ENCODE data around the gene ETV3L. TPM values are rescaled to one million over a fixed set of nuclear protein-coding genes. Genes with fewer than 3 reads are reported as not detected.

The ETV3L gene
- total and polyA plus RNA-seq, 3 experiments from 2014 or later, result not detected

GRCh38 chr1:157136133-157136532, 36.5 kb upstream of the ETV3L start:
- Mint-ChIP-seq H3K4me1 (peaks cover 74 to 84% (median 78%) of the 10 kb centered on the region in 3 donors), H3K27me3 (peaks cover 0 to 2% of the 10 kb centered on the region in 2 donors), H3K27ac (peak overlapping the region; percentile 55 to 99 (median 97)), H3K36me3 (peaks cover 6 to 63% (median 16%) of the 10 kb centered on the region in 3 donors), H3K4me3 (peak overlapping the region; percentile 85 to 98 (median 96)), H3K9me3 (no peaks in the 10 kb centered on the region)
- DNase-seq, result no peak
- Histone ChIP-seq H3K36me3 (ENCODE audit: insufficient read depth, low read length) (peaks cover 20% of the 10 kb centered on the region), H3K27ac (ENCODE audit: low read depth, low read length) (no peak overlapping the region), H3K4me3 (ENCODE audit: low read length) (no peak overlapping the region), H3K27me3 (ENCODE audit: insufficient read depth, low read length, poor library complexity, severe bottlenecking) (no peaks in the 10 kb centered on the region), H3K4me1 (ENCODE audit: insufficient read depth, low read length) (peaks cover 66% of the 10 kb centered on the region), H3K9me3 (ENCODE audit: low read length) (no peaks in the 10 kb centered on the region)
- ChIA-PET CTCF (interaction anchor here (1.0 to 2.0 kb wide), 3 partner anchors 19 to 46 kb away, joined by 3 to 8 read pairs (median 4); no protein-coding TSS in a partner anchor), POLR2A (no interaction called here)

DNA sequence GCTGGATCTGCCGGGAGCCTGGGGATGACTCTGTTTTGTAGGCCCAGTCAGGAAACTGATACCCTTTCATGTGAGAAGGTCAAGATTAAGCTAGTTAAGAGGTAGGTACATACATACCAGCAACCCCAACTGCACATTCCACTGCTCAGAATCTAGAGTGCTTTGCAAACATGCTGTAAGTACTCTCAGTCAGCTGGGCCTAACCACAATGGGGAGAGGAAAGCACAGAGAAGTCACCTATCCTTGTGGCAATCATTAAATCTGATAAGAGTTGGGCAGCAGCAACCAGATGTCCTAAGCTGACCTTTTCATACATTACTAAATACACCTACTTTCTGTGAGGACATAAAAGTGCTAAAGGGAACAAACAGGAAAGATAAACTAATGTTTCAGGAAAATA, 36.0 kb upstream of the ETV3L start:
- peak overlapping the region; percentile 36 to 96 (median 85) for H3K4me3 Mint-ChIP-seq
- H3K36me3 Mint-ChIP-seq, result peaks cover 6 to 68% (median 18%) of the 10 kb centered on the region in 3 donors
- no peak overlapping the region for H3K27ac ChIP-seq (ENCODE audit: low read depth, low read length)
- H3K9me3 Mint-ChIP-seq, result no peaks in the 10 kb centered on the region
- no peaks in the 10 kb centered on the region for H3K27me3 ChIP-seq (ENCODE audit: insufficient read depth, low read length, poor library complexity, severe bottlenecking)
- ChIA-PET POLR2A (no interaction called here), CTCF (interaction anchor here (1.0 to 2.0 kb wide), 3 partner anchors 19 to 46 kb away, joined by 3 to 8 read pairs (median 4); no protein-coding TSS in a partner anchor)
- peak overlapping the region; percentile 30 to 99 (median 80) for H3K27ac Mint-ChIP-seq
- H3K4me1 ChIP-seq (ENCODE audit: insufficient read depth, low read length), result peaks cover 68% of the 10 kb centered on the region
- no peak for DNase-seq
- peaks cover 0 to 2% of the 10 kb centered on the region in 2 donors for H3K27me3 Mint-ChIP-seq
- no peak overlapping the region for H3K4me3 ChIP-seq (ENCODE audit: low read length)
- H3K4me1 Mint-ChIP-seq, result peaks cover 77 to 85% (median 83%) of the 10 kb centered on the region in 3 donors
- peaks cover 25% of the 10 kb centered on the region for H3K36me3 ChIP-seq (ENCODE audit: insufficient read depth, low read length)
- no peaks in the 10 kb centered on the region for H3K9me3 ChIP-seq (ENCODE audit: low read length)

DNA sequence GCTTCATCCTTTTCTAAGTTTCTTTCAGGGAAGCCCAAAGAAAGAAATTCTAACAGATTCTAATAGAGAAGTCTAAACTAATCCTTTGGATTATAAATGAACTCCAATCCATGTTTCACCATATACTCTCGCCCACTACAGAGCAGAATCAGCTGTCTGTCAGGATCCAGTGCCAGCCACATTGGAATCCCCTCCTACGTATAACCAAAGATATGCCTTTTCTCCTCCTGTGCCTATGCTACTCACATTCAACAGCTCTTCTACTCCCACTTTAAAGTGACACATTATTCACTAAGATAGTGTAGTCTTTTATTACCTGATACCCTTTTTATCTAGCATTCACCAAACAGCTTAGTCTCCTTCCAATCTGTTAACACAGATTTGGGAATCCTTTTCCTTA, 35.5 kb upstream of the ETV3L start:
- no peak overlapping the region for H3K27ac ChIP-seq (ENCODE audit: low read depth, low read length)
- peaks cover 0 to 2% of the 10 kb centered on the region in 2 donors for H3K27me3 Mint-ChIP-seq
- H3K9me3 ChIP-seq (ENCODE audit: low read length), result no peaks in the 10 kb centered on the region
- peak overlapping the region; percentile 2 to 96 (median 59) for H3K4me3 Mint-ChIP-seq
- H3K4me1 ChIP-seq (ENCODE audit: insufficient read depth, low read length), result peaks cover 72% of the 10 kb centered on the region
- H3K27ac Mint-ChIP-seq, result peak overlapping the region in 7 of 8 donors; percentile 62 to 99 (median 84)
- H3K27me3 ChIP-seq (ENCODE audit: insufficient read depth, low read length, poor library complexity, severe bottlenecking), result no peaks in the 10 kb centered on the region
- peaks cover 6 to 73% (median 18%) of the 10 kb centered on the region in 3 donors for H3K36me3 Mint-ChIP-seq
- CTCF ChIA-PET, result interaction anchor here (1.3 to 4.1 kb wide), 4 partner anchors 21 to 45 kb away, joined by 4 to 16 read pairs (median 6); no protein-coding TSS in a partner anchor
- no peak overlapping the region for H3K4me3 ChIP-seq (ENCODE audit: low read length)
- POLR2A ChIA-PET, result no interaction called here
- H3K4me1 Mint-ChIP-seq, result peaks cover 77 to 85% (median 85%) of the 10 kb centered on the region in 3 donors
- H3K36me3 ChIP-seq (ENCODE audit: insufficient read depth, low read length), result peaks cover 31% of the 10 kb centered on the region
- H3K9me3 Mint-ChIP-seq, result no peaks in the 10 kb centered on the region
- DNase-seq, result no peak

DNA sequence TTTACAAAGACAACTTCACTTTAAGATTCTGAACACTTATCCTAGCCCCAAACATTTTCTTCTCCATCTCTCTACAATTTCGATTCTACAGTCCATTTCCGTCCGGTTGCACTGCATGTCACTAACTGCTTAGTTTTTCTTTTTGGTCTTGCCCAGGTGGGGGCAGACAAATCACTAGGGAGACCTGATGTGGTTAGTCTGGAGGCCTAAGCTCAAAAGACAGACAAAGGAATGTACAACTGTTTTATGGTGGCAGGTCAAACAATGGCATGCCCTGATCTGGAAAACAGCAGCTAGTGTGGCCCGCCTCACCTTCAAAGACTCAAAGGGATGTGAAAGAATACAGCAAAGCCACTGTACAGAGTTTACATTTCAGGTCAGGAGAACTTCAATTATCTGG, 34.8 kb upstream of the ETV3L start:
- CTCF ChIA-PET, result interaction anchor here (1.6 to 4.1 kb wide), 3 partner anchors 20 to 44 kb away, joined by 4 to 16 read pairs (median 8); no protein-coding TSS in a partner anchor
- POLR2A ChIA-PET, result no interaction called here
- Mint-ChIP-seq H3K4me1 (peaks cover 78 to 82% (median 80%) of the 10 kb centered on the region in 3 donors), H3K27ac (peak overlapping the region; percentile 75 to 99 (median 86)), H3K4me3 (peak overlapping the region; percentile 5 to 85 (median 52)), H3K36me3 (peaks cover 6 to 77% (median 18%) of the 10 kb centered on the region in 3 donors), H3K27me3 (peaks cover 0 to 2% of the 10 kb centered on the region in 2 donors), H3K9me3 (no peaks in the 10 kb centered on the region)
- no peaks in the 10 kb centered on the region for H3K27me3 ChIP-seq (ENCODE audit: insufficient read depth, low read length, poor library complexity, severe bottlenecking)
- H3K27ac ChIP-seq (ENCODE audit: low read depth, low read length), result no peak overlapping the region
- peaks cover 32% of the 10 kb centered on the region for H3K36me3 ChIP-seq (ENCODE audit: insufficient read depth, low read length)
- no peak overlapping the region for H3K4me3 ChIP-seq (ENCODE audit: low read length)
- H3K4me1 ChIP-seq (ENCODE audit: insufficient read depth, low read length), result peaks cover 71% of the 10 kb centered on the region
- no peaks in the 10 kb centered on the region for H3K9me3 ChIP-seq (ENCODE audit: low read length)
- DNase-seq, result no peak

DNA sequence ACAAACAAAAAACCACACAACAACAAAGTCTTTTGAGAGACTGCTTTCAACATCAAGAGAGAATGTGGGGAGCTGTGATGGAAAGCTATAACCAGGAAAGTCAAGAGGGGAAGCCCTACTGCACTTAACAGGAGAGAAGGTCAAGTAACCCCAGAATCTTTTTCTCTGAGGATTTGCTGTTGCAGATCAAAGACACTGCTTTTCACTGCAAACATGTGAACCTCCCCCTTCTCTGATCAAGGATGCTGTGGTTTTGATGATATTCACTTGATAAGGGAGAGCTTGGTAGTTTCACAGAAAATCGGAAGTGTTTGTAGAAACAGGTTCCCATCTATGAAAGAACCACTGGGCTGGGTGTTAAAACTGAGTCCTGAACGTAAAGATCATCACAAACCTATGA, 33.8 kb upstream of the ETV3L start:
- POLR2A ChIA-PET, result no interaction called here
- no peak overlapping the region for H3K27ac ChIP-seq (ENCODE audit: low read depth, low read length)
- peaks cover 64% of the 10 kb centered on the region for H3K4me1 ChIP-seq (ENCODE audit: insufficient read depth, low read length)
- CTCF ChIA-PET, result interaction anchor here (1.6 to 4.1 kb wide), 3 partner anchors 19 to 43 kb away, joined by 4 to 16 read pairs (median 8); no protein-coding TSS in a partner anchor
- Mint-ChIP-seq H3K36me3 (peaks cover 6 to 81% (median 18%) of the 10 kb centered on the region in 3 donors), H3K27ac (peak overlapping the region; percentile 2 to 99 (median 86)), H3K9me3 (no peaks in the 10 kb centered on the region), H3K4me1 (peaks cover 70 to 77% (median 74%) of the 10 kb centered on the region in 3 donors), H3K4me3 (peak overlapping the region; percentile 56 to 85 (median 66)), H3K27me3 (peaks cover 0 to 2% of the 10 kb centered on the region in 2 donors)
- H3K4me3 ChIP-seq (ENCODE audit: low read length), result peak overlapping the region; percentile 0
- peak in 2 of 5 donors; percentile 65 to 66 for DNase-seq
- H3K36me3 ChIP-seq (ENCODE audit: insufficient read depth, low read length), result peaks cover 35% of the 10 kb centered on the region
- no peaks in the 10 kb centered on the region for H3K9me3 ChIP-seq (ENCODE audit: low read length)
- no peaks in the 10 kb centered on the region for H3K27me3 ChIP-seq (ENCODE audit: insufficient read depth, low read length, poor library complexity, severe bottlenecking)

- Histone ChIP-seq H3K9me3 (ENCODE audit: low read length) (no peaks in the 10 kb centered on the region), H3K4me1 (ENCODE audit: insufficient read depth, low read length) (peaks cover 64% of the 10 kb centered on the region), H3K27me3 (ENCODE audit: insufficient read depth, low read length, poor library complexity, severe bottlenecking) (no peaks in the 10 kb centered on the region), H3K27ac (ENCODE audit: low read depth, low read length) (no peak overlapping the region), H3K36me3 (ENCODE audit: insufficient read depth, low read length) (peaks cover 42% of the 10 kb centered on the region), H3K4me3 (ENCODE audit: low read length) (no peak overlapping the region)
- peak overlapping the region in 5 of 7 donors; percentile 4 to 56 (median 43) for H3K4me3 Mint-ChIP-seq
- no peaks in the 10 kb centered on the region for H3K9me3 Mint-ChIP-seq
- POLR2A ChIA-PET, result no interaction called here
- CTCF ChIA-PET, result interaction anchor here (4.1 kb wide), 1 partner anchor 42 kb away, joined by 16 read pairs; no protein-coding TSS in a partner anchor
- H3K27ac Mint-ChIP-seq, result peak overlapping the region; percentile 13 to 99 (median 82)
- peaks cover 0 to 2% of the 10 kb centered on the region in 2 donors for H3K27me3 Mint-ChIP-seq
- no peak for DNase-seq
- peaks cover 73 to 81% (median 80%) of the 10 kb centered on the region in 3 donors for H3K4me1 Mint-ChIP-seq
- peaks cover 6 to 87% (median 21%) of the 10 kb centered on the region in 3 donors for H3K36me3 Mint-ChIP-seq
Measured at GRCh38 chr1:157132616-157133167, 33.1 kb upstream of the ETV3L start.

DNA sequence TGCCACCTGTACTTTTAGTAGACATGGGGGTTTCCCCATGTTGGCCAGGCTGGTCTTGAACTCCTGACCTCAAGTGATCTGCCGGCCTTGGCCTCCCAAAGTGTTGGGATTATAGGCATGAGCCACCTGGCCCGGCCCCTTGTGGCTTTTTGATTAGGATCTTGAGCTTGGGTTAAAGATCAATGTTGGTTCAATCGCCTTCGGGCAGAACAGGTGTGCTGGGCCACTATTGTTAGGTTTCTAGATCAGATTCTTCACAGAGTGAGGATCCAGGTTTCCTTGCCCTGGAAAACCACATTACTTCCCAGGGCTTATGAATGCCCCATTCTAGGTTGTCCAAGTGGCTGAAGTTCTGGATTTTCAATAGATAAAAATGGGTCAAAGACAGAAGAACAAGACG, 32.5 kb upstream of the ETV3L start:
- POLR2A ChIA-PET, result no interaction called here
- CTCF ChIA-PET, result interaction anchor here (4.1 kb wide), 1 partner anchor 42 kb away, joined by 16 read pairs; no protein-coding TSS in a partner anchor
- Histone ChIP-seq H3K36me3 (ENCODE audit: insufficient read depth, low read length) (peaks cover 45% of the 10 kb centered on the region), H3K4me3 (ENCODE audit: low read length) (no peak overlapping the region), H3K27ac (ENCODE audit: low read depth, low read length) (no peak overlapping the region), H3K27me3 (ENCODE audit: insufficient read depth, low read length, poor library complexity, severe bottlenecking) (no peaks in the 10 kb centered on the region), H3K9me3 (ENCODE audit: low read length) (no peaks in the 10 kb centered on the region), H3K4me1 (ENCODE audit: insufficient read depth, low read length) (peaks cover 59% of the 10 kb centered on the region)
- H3K4me3 Mint-ChIP-seq, result peak overlapping the region in 4 of 7 donors; percentile 4 to 65 (median 28)
- H3K27me3 Mint-ChIP-seq, result no peaks in the 10 kb centered on the region
- H3K27ac Mint-ChIP-seq, result peak overlapping the region; percentile 9 to 90 (median 78)
- peaks cover 6 to 86% (median 24%) of the 10 kb centered on the region in 3 donors for H3K36me3 Mint-ChIP-seq
- H3K9me3 Mint-ChIP-seq, result no peaks in the 10 kb centered on the region
- H3K4me1 Mint-ChIP-seq, result peaks cover 67 to 78% (median 76%) of the 10 kb centered on the region in 3 donors
- no peak for DNase-seq

- Histone ChIP-seq H3K27me3 (ENCODE audit: insufficient read depth, low read length, poor library complexity, severe bottlenecking) (no peaks in the 10 kb centered on the region), H3K4me3 (ENCODE audit: low read length) (no peak overlapping the region), H3K27ac (ENCODE audit: low read depth, low read length) (no peak overlapping the region), H3K36me3 (ENCODE audit: insufficient read depth, low read length) (peaks cover 45% of the 10 kb centered on the region), H3K9me3 (ENCODE audit: low read length) (no peaks in the 10 kb centered on the region), H3K4me1 (ENCODE audit: insufficient read depth, low read length) (peaks cover 51% of the 10 kb centered on the region)
- Mint-ChIP-seq H3K4me1 (peaks cover 61 to 73% (median 73%) of the 10 kb centered on the region in 3 donors), H3K4me3 (no peak overlapping the region), H3K36me3 (peaks cover 6 to 88% (median 24%) of the 10 kb centered on the region in 3 donors), H3K27me3 (no peaks in the 10 kb centered on the region), H3K9me3 (no peaks in the 10 kb centered on the region), H3K27ac (peak overlapping the region in 6 of 8 donors; percentile 20 to 66 (median 46))
- no peak for DNase-seq
- POLR2A ChIA-PET, result no interaction called here
- CTCF ChIA-PET, result interaction anchor here (4.1 kb wide), 1 partner anchor 41 kb away, joined by 16 read pairs; no protein-coding TSS in a partner anchor
Measured at GRCh38 chr1:157131281-157131680, 31.7 kb upstream of the ETV3L start.

Measured in CD8-positive, alpha-beta memory T cell (primary cell).